H9 (cell line): ENCODE data around the gene WDSUB1. TPM values are rescaled to one million over a fixed set of nuclear protein-coding genes. Genes with fewer than 3 reads are reported as not detected.

Experiments
- DNase-seq: peaks from one replicate; pipeline ENCODE4 v3.0.0-alpha.2; 2017
- H2AFZ ChIP-seq: one replicate; pipeline ENCODE4 v1.6.1; 2013; ENCODE audit warnings: mild to moderate bottlenecking, low read length, control low read depth, moderate library complexity
- H2AK5ac ChIP-seq: 2 replicates; pipeline ENCODE4 v1.6.1; 2013; ENCODE audit warnings: low read length, control low read depth, mixed read lengths; ENCODE audit not compliant: insufficient read length
- H2BK120ac ChIP-seq: one replicate; pipeline ENCODE4 v1.6.1; 2013; ENCODE audit warnings: low read depth, mild to moderate bottlenecking, low read length, control low read depth, inconsistent platforms; ENCODE audit not compliant: poor library complexity, severe bottlenecking
- H2BK12ac ChIP-seq: 2 replicates; pipeline ENCODE4 v1.6.1; 2013; ENCODE audit warnings: low read length, control low read depth, mixed read lengths, low read depth; ENCODE audit not compliant: insufficient read length
- H2BK15ac ChIP-seq: 2 replicates; pipeline ENCODE4 v1.6.1; 2013; ENCODE audit warnings: low read depth, low read length, control low read depth
- H2BK20ac ChIP-seq: one replicate; pipeline ENCODE4 v1.6.1; 2013; ENCODE audit warnings: low read depth, mild to moderate bottlenecking, low read length, control low read depth, inconsistent platforms; ENCODE audit not compliant: poor library complexity, severe bottlenecking
- H2BK5ac ChIP-seq: 2 replicates; pipeline ENCODE4 v1.6.1; 2013; ENCODE audit warnings: low read length, control low read depth, mixed read lengths; ENCODE audit not compliant: insufficient read length
- H3K14ac ChIP-seq: 2 replicates; pipeline ENCODE4 v1.6.1; 2013; ENCODE audit warnings: low read length, control low read depth; ENCODE audit not compliant: insufficient read depth
- H3K18ac ChIP-seq: 2 replicates; pipeline ENCODE4 v1.6.1; 2013; ENCODE audit warnings: low read depth, mild to moderate bottlenecking, mixed read lengths, low read length, control low read depth; ENCODE audit not compliant: insufficient read length
- H3K23ac ChIP-seq: 2 replicates; pipeline ENCODE4 v1.6.1; 2013; ENCODE audit warnings: low read length, control low read depth, mixed read lengths, low read depth; ENCODE audit not compliant: insufficient read length
- H3K23me2 ChIP-seq: 2 replicates; pipeline ENCODE4 v1.6.1; 2013; ENCODE audit warnings: low read depth, mild to moderate bottlenecking, mixed read lengths, low read length, control low read depth; ENCODE audit not compliant: insufficient read length, poor library complexity, severe bottlenecking
- H3K27ac ChIP-seq: 2 replicates; pipeline ENCODE4 v1.5.1; 2013; ENCODE audit warnings: low read length, control low read depth, mixed read lengths, low read depth; ENCODE audit not compliant: insufficient read length
- H3K27me3 ChIP-seq: 2 replicates; pipeline ENCODE4 v1.6.1; 2013; ENCODE audit warnings: low read length, control low read depth, inconsistent platforms; ENCODE audit not compliant: insufficient read depth
- H3K4ac ChIP-seq: 2 replicates; pipeline ENCODE4 v1.6.1; 2013; ENCODE audit warnings: low read depth, mild to moderate bottlenecking, control low read depth, inconsistent platforms, low read length, moderate library complexity
- H3K4me1 ChIP-seq: 2 replicates; pipeline ENCODE4 v1.6.1; 2013; ENCODE audit warnings: low read length, control low read depth, inconsistent platforms; ENCODE audit not compliant: insufficient read depth
- H3K4me2 ChIP-seq: 2 replicates; pipeline ENCODE4 v1.6.1; 2013; ENCODE audit warnings: low read length, control low read depth, mixed read lengths; ENCODE audit not compliant: insufficient read length, insufficient read depth
- H3K56ac ChIP-seq: 2 replicates; pipeline ENCODE4 v1.6.1; 2013; ENCODE audit warnings: low read depth, mild to moderate bottlenecking, mixed read lengths, low read length, control low read depth; ENCODE audit not compliant: insufficient read length
- H3K79me1 ChIP-seq: 2 replicates; pipeline ENCODE4 v1.6.1; 2013; ENCODE audit warnings: low read depth, mild to moderate bottlenecking, moderate library complexity, low read length, control low read depth, inconsistent platforms; ENCODE audit not compliant: insufficient read depth, poor library complexity, severe bottlenecking
- H3K79me2 ChIP-seq: 2 replicates; pipeline ENCODE4 v1.6.1; 2013; ENCODE audit warnings: low read length, control low read depth, inconsistent platforms; ENCODE audit not compliant: insufficient read depth
- H3K9ac ChIP-seq: 2 replicates; pipeline ENCODE4 v1.6.1; 2013; ENCODE audit warnings: low read length, control low read depth, mixed read lengths; ENCODE audit not compliant: insufficient read length; ENCODE audit errors: extremely low read depth
- H3K9me3 ChIP-seq: one replicate; pipeline ENCODE4 v1.6.1; 2013; ENCODE audit warnings: low read depth, low read length, inconsistent platforms; ENCODE audit not compliant: control insufficient read depth
- H3T11ph ChIP-seq: one replicate; pipeline ENCODE4 v1.6.1; 2013; ENCODE audit warnings: mild to moderate bottlenecking, low read length, control low read depth, inconsistent platforms
- H4K20me1 ChIP-seq: one replicate; pipeline ENCODE4 v1.6.1; 2013; ENCODE audit not compliant: control insufficient read depth, insufficient read length, insufficient read depth
- H4K5ac ChIP-seq: 2 replicates; pipeline ENCODE4 v1.6.1; 2013; ENCODE audit warnings: low read depth, mild to moderate bottlenecking, mixed read lengths, low read length, control low read depth; ENCODE audit not compliant: insufficient read length
- H4K8ac ChIP-seq: replicated peaks from 2 replicates; pipeline ENCODE4 v1.6.1; 2013; ENCODE audit warnings: low read length, control low read depth, mixed read lengths, low read depth; ENCODE audit not compliant: insufficient read length
- H4K91ac ChIP-seq: 2 replicates; pipeline ENCODE4 v1.6.1; 2013; ENCODE audit warnings: low read depth, mild to moderate bottlenecking, moderate library complexity, mixed read lengths, low read length, control low read depth; ENCODE audit not compliant: insufficient read length
- H3K27ac Mint-ChIP-seq, 3 experiments: 2 replicates in 2 of 3; 3 replicates in 1 of 3; pipeline ENCODE4 v1.8.0; 2020 to 2021; ENCODE audit warnings: mixed read lengths in 3 of 3, mild to moderate bottlenecking in 1 of 3, moderate library complexity in 1 of 3
- H3K27me3 Mint-ChIP-seq: 2 replicates; pipeline ENCODE4 v1.8.0; 2021; ENCODE audit warnings: low read depth, mild to moderate bottlenecking, moderate library complexity, mixed read lengths
- H3K36me3 Mint-ChIP-seq, 3 experiments: 2 replicates in 2 of 3; 3 replicates in 1 of 3; pipeline ENCODE4 v1.8.0; 2020 to 2021; ENCODE audit warnings: low read depth in 3 of 3, mixed read lengths in 3 of 3; ENCODE audit not compliant: insufficient read depth in 1 of 3
- H3K4me1 Mint-ChIP-seq, 2 experiments: 2 replicates each; pipeline ENCODE4 v1.8.0; 2020; ENCODE audit warnings: mixed read lengths in 2 of 2
- H3K4me3 Mint-ChIP-seq, 2 experiments: 2 replicates in 1 of 2; 3 replicates in 1 of 2; pipeline ENCODE4 v1.8.0; 2020 to 2021; ENCODE audit warnings: mild to moderate bottlenecking in 2 of 2, mixed read lengths in 2 of 2, moderate library complexity in 1 of 2
- H3K9me3 Mint-ChIP-seq, 2 experiments: 2 replicates in 1 of 2; 3 replicates in 1 of 2; pipeline ENCODE4 v1.8.0; 2020; ENCODE audit warnings: mild to moderate bottlenecking in 2 of 2, mixed read lengths in 2 of 2, moderate library complexity in 1 of 2
- CTCF ChIP-seq: fragments of 200-600 bp; sonication (generic); conservative IDR thresholded peaks from 3 replicates; pipeline ENCODE4 v1.8.0; 2021; ENCODE audit warnings: antibody characterized with exemption, mild to moderate bottlenecking
- total RNA-seq: library from RNA; stranded (reverse); gene quantifications from 2 replicates; pipeline ENCODE4 v1.2.1, GENCODE V29; 2021

WDSUB1 gene
- total RNA-seq, 1 experiment from 2014 or later: 5.5 TPM

DNA sequence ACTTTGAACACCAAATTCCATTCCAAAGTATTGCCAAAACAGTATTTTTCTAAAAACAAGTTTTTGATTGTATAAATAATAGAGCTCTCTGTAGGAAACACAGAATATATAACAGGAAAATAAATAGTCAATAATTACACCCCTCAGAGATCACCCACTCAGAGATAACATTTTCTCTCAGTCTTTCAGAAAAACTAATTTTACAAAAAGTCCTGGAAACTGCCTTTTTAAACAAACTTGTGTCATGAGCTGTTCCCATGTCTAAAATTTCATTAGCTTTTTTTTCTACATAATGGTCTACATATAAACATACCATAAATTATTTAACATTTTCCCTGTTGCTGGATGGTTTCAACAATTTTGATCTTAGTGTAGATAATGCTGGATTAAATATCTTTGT lies 1.2 kb upstream of the WDSUB1 start:
- Histone ChIP-seq H3K4me2 (no peak overlapping the region), H3K56ac (no peak overlapping the region), H3T11ph (no peak overlapping the region), H2AK5ac (no peak overlapping the region), H3K9ac (no peak overlapping the region), H2AFZ (no peak overlapping the region), H3K9me3 (no peaks in the 10 kb centered on the region), H4K5ac (no peak overlapping the region), H2BK5ac (no peak overlapping the region), H2BK12ac (no peak overlapping the region), H2BK120ac (no peak overlapping the region), H3K79me1 (no peaks in the 10 kb centered on the region), H4K91ac (no peak overlapping the region), H3K23ac (no peak overlapping the region), H2BK20ac (no peak overlapping the region), H3K4ac (no peak overlapping the region), H3K27me3 (no peaks in the 10 kb centered on the region), H2BK15ac (no peak overlapping the region), H3K14ac (no peak overlapping the region), H3K23me2 (peaks cover 8% of the 10 kb centered on the region), H3K4me1 (no peaks in the 10 kb centered on the region), H4K20me1 (no peaks in the 10 kb centered on the region), H3K27ac (no peak overlapping the region), H4K8ac (no peak overlapping the region), H3K79me2 (no peaks in the 10 kb centered on the region), H3K18ac (no peak overlapping the region)
- H3K27ac Mint-ChIP-seq: peak overlapping the region in 1 of 3 experiments; percentile 99; a peak in 1 of 7 replicates
- no peak for TF ChIP-seq CTCF
- peak overlapping the region; percentile 81 to 83; a peak in 4 of 5 replicates for H3K4me3 Mint-ChIP-seq
- DNase-seq: no peak
- H3K4me1 Mint-ChIP-seq: peaks cover 16 to 20% of the 10 kb centered on the region in 2 experiments
- no peaks in the 10 kb centered on the region; the same call in 1 of the 2 replicates for H3K27me3 Mint-ChIP-seq
- H3K36me3 Mint-ChIP-seq: peaks cover 0 to 2% (median 0%) of the 10 kb centered on the region in 3 experiments; a peak in 1 of 7 replicates
- no peaks in the 10 kb centered on the region for H3K9me3 Mint-ChIP-seq
